HepG2 (cell line): ENCODE measurements around the gene ABCC8. TPM values are rescaled to one million over a fixed set of nuclear protein-coding genes. Genes with fewer than 3 reads are reported as not detected.
A peak's percentile ranks its signal among the peaks of the same experiment; 100 is the strongest.

Experiments used
- CAMTA2 ChIP-seq: sonication (generic); formaldehyde crosslinking; IDR thresholded peaks from 2 replicates; pipeline ENCODE4 v1.4.0; 2020; ENCODE audit warnings: mild to moderate bottlenecking, missing genetic modification reagents, borderline replicate concordance
- ESRRA ChIP-seq: sonication (generic); formaldehyde crosslinking; IDR thresholded peaks from 2 replicates; pipeline ENCODE4 v1.5.1; 2020; ENCODE audit warnings: mild to moderate bottlenecking, low read depth, missing genetic modification reagents
- FOXO1 ChIP-seq: sonication (generic); formaldehyde crosslinking; IDR thresholded peaks from 2 replicates; pipeline ENCODE4 v1.4.0; 2020; ENCODE audit warnings: missing genetic modification reagents
- KLF13 ChIP-seq: sonication (generic); formaldehyde crosslinking; IDR thresholded peaks from 2 replicates; pipeline ENCODE4 v1.4.0; 2020; ENCODE audit warnings: mild to moderate bottlenecking, missing genetic modification reagents
- KLF6 ChIP-seq: IDR thresholded peaks from 2 replicates; pipeline ENCODE4 v1.8.0; 2016; ENCODE audit warnings: missing biosample characterization, missing genetic modification reagents
- POLR2AphosphoS2 ChIP-seq: IDR thresholded peaks from 2 replicates; pipeline ENCODE4 v1.6.1; 2011; ENCODE audit warnings: low read depth, low read length, improper control_type of control experiment
- RFX3 ChIP-seq: IDR thresholded peaks from 2 replicates; pipeline ENCODE4 v1.6.1; 2016; ENCODE audit warnings: missing biosample characterization, missing genetic modification reagents
- SALL1 ChIP-seq: sonication (generic); formaldehyde crosslinking; IDR thresholded peaks from 2 replicates; pipeline ENCODE4 v1.8.0; 2022; ENCODE audit warnings: mild to moderate bottlenecking, missing genetic modification reagents
- SNAPC2 ChIP-seq: sonication (generic); formaldehyde crosslinking; IDR thresholded peaks from 2 replicates; pipeline ENCODE4 v1.8.1; 2022; ENCODE audit warnings: mild to moderate bottlenecking, missing genetic modification reagents
- SOX13 ChIP-seq, 3 experiments: fragments of 450-650 bp in 1 of 3; sonication (generic) in 1 of 3; formaldehyde crosslinking in 1 of 3; IDR thresholded peaks in 2 of 3; conservative IDR thresholded peaks in 1 of 3; 2 replicates each; pipeline versions ENCODE4 v1.5.0 to v1.6.1; 2016 to 2020; ENCODE audit warnings: antibody characterized with exemption in 1 of 3, mild to moderate bottlenecking in 1 of 3, missing compliant biosample characterization in 1 of 3, missing genetic modification reagents in 1 of 3, moderate library complexity in 1 of 3
- STAT5B ChIP-seq: sonication (generic); formaldehyde crosslinking; IDR thresholded peaks from 2 replicates; pipeline ENCODE4 v1.4.0; 2020; ENCODE audit warnings: missing genetic modification reagents
- ZBTB38 ChIP-seq: sonication (generic); formaldehyde crosslinking; IDR thresholded peaks from 2 replicates; pipeline ENCODE4 v1.5.1; 2020; ENCODE audit warnings: mild to moderate bottlenecking, missing genetic modification reagents
- ZBTB7A ChIP-seq: sonication (generic); formaldehyde crosslinking; IDR thresholded peaks from 2 replicates; pipeline ENCODE4 v1.8.0; 2022; ENCODE audit warnings: mild to moderate bottlenecking, missing genetic modification reagents
- ZFY ChIP-seq: sonication (generic); formaldehyde crosslinking; IDR thresholded peaks from 2 replicates; pipeline ENCODE4 v1.4.0; 2020; ENCODE audit warnings: missing genetic modification reagents
- ZNF766 ChIP-seq: sonication (generic); formaldehyde crosslinking; IDR thresholded peaks from 2 replicates; pipeline ENCODE4 v1.5.0; 2020; ENCODE audit warnings: missing genetic modification reagents, borderline replicate concordance
- ZNF768 ChIP-seq: sonication (generic); formaldehyde crosslinking; IDR thresholded peaks from 2 replicates; pipeline ENCODE4 v1.4.0; 2020; ENCODE audit warnings: missing genetic modification reagents
- ZZZ3 ChIP-seq: sonication (generic); formaldehyde crosslinking; IDR thresholded peaks from 2 replicates; pipeline ENCODE4 v1.4.0; 2020; ENCODE audit warnings: missing genetic modification reagents, mild to moderate bottlenecking, borderline replicate concordance
- polyA plus RNA-seq, 8 experiments: library from polyadenylated mRNA; depleted of rRNA in 3 of 8; stranded (reverse) in 7 of 8; unstranded in 1 of 8; fragments of >200 nt; fragmentation: Illumina TruSeq in 4 of 8; extraction: Trizol in 4 of 8; gene quantifications; 2 replicates each; pipeline versions ENCODE4 v1.2.1 to v1.2.3, GENCODE V29; 2011 to 2016; ENCODE audit warnings: low read depth in 4 of 8, missing spikeins in 1 of 8, mixed read lengths in 1 of 8; ENCODE audit not compliant: insufficient read depth in 1 of 8
- total RNA-seq, 5 experiments: library from RNA; depleted of rRNA; stranded (reverse); fragments of >200 nt; fragmentation: Illumina TruSeq; extraction: Trizol; gene quantifications; 2 replicates each; pipeline ENCODE4 v1.2.3, GENCODE V29; 2016; ENCODE audit warnings: low read depth in 1 of 5
- TF ChIP-seq, protein P1 (sequence below): sonication (generic); formaldehyde crosslinking; IDR thresholded peaks from 2 replicates; pipeline ENCODE4 v1.8.0; 2022; ENCODE audit warnings: missing genetic modification reagents, low read depth, mild to moderate bottlenecking, borderline replicate concordance
- TF ChIP-seq, protein P2 (sequence below): IDR thresholded peaks from 2 replicates; pipeline ENCODE4 v1.6.1; 2016; ENCODE audit warnings: missing biosample characterization, missing genetic modification reagents, low read depth
- TF ChIP-seq, protein P3 (sequence below): sonication (generic); formaldehyde crosslinking; IDR thresholded peaks from 2 replicates; pipeline ENCODE4 v1.4.0; 2020; ENCODE audit warnings: missing genetic modification reagents
- TF ChIP-seq, protein P4 (sequence below): sonication (generic); formaldehyde crosslinking; IDR thresholded peaks from 2 replicates; pipeline ENCODE4 v1.5.0; 2020; ENCODE audit warnings: missing genetic modification reagents
- TF ChIP-seq, protein P5 (sequence below): sonication (generic); formaldehyde crosslinking; IDR thresholded peaks from 2 replicates; pipeline ENCODE4 v1.5.1; 2020; ENCODE audit warnings: mild to moderate bottlenecking, missing genetic modification reagents

ABCC8 gene
- total and polyA plus RNA-seq, 2 of the 13 experiments (the other 11 are each of a cell fraction or from before 2014, with no cell fraction given): not detected

DNA sequence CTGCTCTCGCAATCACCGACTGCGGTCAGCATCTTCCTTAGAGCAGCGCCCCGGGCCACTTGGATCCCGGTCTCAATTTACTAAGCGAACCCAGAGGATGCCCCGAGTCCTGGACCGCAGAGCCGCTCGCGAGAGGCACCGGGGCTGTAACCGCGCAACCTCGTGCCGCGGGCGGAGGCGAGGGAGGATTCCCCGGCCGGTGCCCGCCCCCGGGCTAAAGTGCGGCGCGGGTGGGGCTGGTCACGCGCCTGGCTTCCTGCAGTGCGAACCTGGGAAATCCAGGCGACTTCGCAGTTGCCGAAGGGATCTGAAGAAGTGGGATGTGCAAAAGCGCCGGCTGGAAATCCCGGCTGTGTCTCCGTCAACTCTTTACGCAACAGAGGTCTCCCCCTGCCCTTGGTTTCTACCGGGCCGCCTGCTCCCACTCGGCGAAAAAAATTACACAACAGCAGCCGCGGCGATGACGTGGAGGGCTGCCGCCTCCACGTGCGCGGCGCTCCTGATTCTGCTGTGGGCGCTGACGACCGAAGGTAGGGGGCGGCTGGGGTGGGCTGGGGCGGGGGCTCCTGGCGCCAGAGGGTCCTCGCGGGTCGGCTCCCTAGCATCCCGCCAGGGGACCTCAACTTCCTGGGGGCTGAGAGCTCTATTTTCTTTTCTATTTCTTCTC is 125.0 kb downstream of the ABCC8 start, which contains the start of gene NCR3LG1 (continued):
- TF ChIP-seq, protein P1, sequence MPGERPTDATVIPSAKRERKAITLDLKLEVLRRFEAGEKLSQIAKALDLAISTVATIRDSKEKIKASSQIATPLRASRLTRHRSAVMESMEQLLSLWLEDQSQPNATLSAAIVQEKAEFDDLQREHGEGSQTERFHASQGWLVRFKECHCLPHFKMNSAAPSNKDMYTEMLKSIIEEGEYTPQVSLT: no peak
- no peak for TF ChIP-seq POLR2AphosphoS2
- no peak for TF ChIP-seq ZNF766 (CRISPR knock-in tag)
- no peak for TF ChIP-seq ZFY (CRISPR knock-in tag)
- 0 out of 2 replicates have a peak, but pooled peaks have one; percentile 54 for TF ChIP-seq FOXO1 (CRISPR knock-in tag)
- TF ChIP-seq ZZZ3 (CRISPR knock-in tag): no peak
- peak; percentile 81 for TF ChIP-seq ESRRA (CRISPR knock-in tag)
- TF ChIP-seq, protein P2, sequence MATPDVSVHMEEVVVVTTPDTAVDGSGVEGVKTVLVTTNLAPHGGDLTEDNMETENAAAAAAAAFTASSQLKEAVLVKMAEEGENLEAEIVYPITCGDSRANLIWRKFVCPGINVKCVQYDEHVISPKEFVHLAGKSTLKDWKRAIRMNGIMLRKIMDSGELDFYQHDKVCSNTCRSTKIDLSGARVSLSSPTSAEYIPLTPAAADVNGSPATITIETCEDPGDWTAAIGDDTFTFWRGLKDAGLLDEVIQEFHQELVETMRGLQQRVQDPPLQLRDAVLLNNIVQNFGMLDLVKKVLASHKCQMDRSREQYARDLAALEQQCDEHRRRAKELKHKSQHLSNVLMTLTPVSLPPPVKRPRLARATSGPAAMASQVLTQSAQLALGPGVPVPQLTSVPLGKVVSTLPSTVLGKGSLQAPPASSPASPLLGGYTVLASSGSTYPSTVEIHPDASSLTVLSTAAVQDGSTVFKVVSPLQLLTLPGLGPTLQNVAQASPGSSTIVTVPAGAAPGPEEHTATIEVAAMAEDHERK (CRISPR knock-in tag): no peak
- TF ChIP-seq KLF6 (CRISPR knock-in tag): peak; percentile 42; the same call in 1 of the 2 replicates
- TF ChIP-seq, protein P3, sequence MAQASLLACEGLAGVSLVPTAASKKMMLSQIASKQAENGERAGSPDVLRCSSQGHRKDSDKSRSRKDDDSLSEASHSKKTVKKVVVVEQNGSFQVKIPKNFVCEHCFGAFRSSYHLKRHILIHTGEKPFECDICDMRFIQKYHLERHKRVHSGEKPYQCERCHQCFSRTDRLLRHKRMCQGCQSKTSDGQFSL (CRISPR knock-in tag): no peak
- TF ChIP-seq RFX3 (CRISPR knock-in tag): no peak
- peak; percentile 40; the same call in 1 of the 2 replicates for TF ChIP-seq ZBTB38 (CRISPR knock-in tag)
- no peak for TF ChIP-seq SOX13 (IDR thresholded peaks at IDR 0.05)
- 0 out of 4 replicates have a peak, but pooled peaks of 1 of the 2 experiments have one; percentile 47 for TF ChIP-seq SOX13 (CRISPR knock-in tag; conservative IDR thresholded peaks at IDR 0.05 in 1 of 2, IDR thresholded peaks at IDR 0.05 in 1 of 2)
- TF ChIP-seq KLF13 (CRISPR knock-in tag): no peak
- peak; percentile 74 for TF ChIP-seq SALL1 (CRISPR knock-in tag)
- TF ChIP-seq STAT5B (CRISPR knock-in tag): no peak
- peak; percentile 30; the same call in 1 of the 2 replicates for TF ChIP-seq ZNF768
- TF ChIP-seq ZBTB7A (CRISPR knock-in tag): 0 out of 2 replicates have a peak, but pooled peaks have one; percentile 41
- TF ChIP-seq, protein P4, sequence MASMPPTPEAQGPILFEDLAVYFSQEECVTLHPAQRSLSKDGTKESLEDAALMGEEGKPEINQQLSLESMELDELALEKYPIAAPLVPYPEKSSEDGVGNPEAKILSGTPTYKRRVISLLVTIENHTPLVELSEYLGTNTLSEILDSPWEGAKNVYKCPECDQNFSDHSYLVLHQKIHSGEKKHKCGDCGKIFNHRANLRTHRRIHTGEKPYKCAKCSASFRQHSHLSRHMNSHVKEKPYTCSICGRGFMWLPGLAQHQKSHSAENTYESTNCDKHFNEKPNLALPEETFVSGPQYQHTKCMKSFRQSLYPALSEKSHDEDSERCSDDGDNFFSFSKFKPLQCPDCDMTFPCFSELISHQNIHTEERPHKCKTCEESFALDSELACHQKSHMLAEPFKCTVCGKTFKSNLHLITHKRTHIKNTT: no peak
- TF ChIP-seq, protein P5, sequence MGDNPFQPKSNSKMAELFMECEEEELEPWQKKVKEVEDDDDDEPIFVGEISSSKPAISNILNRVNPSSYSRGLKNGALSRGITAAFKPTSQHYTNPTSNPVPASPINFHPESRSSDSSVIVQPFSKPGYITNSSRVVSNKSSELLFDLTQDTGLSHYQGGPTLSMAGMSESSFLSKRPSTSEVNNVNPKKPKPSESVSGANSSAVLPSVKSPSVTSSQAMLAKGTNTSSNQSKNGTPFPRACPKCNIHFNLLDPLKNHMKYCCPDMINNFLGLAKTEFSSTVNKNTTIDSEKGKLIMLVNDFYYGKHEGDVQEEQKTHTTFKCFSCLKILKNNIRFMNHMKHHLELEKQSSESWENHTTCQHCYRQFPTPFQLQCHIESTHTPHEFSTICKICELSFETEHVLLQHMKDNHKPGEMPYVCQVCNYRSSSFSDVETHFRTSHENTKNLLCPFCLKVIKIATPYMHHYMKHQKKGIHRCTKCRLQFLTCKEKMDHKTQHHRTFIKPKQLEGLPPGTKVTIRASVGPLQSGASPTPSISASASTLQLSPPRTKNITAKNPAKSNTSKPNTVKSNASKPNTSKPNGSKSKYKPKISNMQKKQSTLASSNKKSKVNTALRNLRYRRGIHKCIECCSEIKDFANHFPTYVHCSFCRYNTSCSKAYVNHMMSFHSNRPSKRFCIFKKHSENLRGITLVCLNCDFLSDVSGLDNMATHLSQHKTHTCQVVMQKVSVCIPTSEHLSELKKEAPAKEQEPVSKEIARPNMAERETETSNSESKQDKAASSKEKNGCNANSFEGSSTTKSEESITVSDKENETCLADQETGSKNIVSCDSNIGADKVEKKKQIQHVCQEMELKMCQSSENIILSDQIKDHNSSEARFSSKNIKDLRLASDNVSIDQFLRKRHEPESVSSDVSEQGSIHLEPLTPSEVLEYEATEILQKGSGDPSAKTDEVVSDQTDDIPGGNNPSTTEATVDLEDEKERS (CRISPR knock-in tag): 0 out of 2 replicates have a peak, but pooled peaks have one; percentile 32
- no peak for TF ChIP-seq CAMTA2 (CRISPR knock-in tag)
- TF ChIP-seq SNAPC2: no peak
